Measurements from ENCODE around the gene IL10RB.

The IL10RB gene

DNA sequence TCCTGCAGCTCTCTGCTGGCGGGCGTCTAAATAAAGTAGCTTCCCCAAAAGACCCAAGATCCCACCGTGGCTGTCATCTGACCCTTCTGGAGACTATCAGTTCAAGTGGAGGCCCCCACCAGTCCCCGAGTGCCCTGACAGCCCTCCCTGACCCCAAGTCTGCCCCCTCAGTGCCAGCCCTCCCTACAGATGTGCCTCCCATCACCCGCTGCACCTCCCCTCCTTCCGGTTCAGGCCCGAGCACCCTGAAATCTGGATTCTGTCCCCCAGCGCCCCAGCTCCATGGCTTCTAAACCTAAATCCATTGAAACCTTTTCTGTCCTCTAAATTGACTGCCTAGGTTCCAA, 595 bp downstream of the IL10RB start:
- no peak for DNase-seq (ENCODE audit: low read depth in 2 of 2)

DNA sequence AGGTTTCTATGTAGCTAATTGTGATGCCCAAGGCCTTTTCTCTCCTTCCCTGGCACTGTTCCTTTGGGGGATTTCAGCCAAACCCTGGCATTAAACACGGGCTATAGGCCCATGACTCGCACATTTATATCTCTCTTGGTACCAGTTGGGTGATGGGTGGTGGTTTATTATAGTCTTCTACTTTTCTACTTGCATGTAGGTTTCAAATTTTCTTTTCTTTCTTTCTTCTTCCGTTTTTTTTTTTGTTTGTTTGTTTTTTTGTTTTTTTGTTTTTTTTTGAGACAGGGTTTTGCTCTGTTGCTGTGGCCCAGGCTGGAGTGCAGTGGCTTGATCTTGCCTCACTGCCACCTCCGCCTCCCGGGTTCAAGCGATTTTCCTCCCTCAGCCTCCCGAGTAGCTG, 1.1 kb downstream of the IL10RB start:
- DNase-seq (ENCODE audit: low read depth in 2 of 2), result no peak

DNA sequence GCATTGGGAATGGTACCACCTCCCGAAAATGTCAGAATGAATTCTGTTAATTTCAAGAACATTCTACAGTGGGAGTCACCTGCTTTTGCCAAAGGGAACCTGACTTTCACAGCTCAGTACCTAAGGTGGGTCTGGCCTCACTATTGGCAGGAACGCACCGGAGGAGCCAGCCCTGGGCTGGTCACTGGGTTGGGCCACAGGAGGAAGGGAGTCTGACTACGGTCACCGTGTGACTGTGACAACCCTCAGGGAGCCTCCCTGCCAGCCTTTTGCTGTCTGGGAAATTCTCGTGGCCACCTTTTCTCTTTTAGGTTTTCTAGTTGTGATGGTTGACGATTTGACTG, 2.2 kb downstream of the IL10RB start:
- no peak for DNase-seq (ENCODE audit: low read depth in 2 of 2)

DNA sequence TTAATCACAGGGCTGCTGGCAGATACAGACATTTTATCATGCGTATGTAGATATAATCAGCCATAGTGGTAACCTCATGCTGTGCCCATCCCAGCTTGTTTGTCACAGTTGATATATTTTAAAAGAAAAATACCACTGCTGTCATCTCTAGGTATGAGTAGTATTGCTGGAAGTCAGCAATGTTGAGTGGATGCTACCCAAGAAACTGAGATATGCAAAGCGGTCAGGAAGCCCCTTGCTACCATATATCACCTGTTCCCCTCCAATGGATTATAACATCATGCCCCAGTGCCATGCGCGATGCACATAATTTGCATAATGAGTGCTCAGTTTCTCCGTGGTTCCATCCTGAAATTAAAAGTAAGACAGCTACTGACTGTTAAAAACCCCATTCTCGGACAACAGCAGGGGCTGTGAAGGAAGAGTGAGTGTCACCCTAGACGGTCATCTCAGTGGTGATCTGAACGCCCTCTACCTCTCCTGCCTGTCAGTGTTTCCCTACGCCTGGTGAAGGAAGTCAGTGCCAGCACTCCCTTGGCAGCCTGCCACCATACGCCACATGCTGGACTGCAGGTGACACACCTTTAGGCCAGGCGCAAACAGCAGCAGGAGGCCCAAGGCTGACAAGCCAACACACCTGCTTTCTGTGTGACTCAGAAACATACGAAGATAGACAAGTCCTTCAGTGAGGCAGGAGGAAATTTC, 2.7 kb downstream of the IL10RB start:
- DNase-seq (ENCODE audit: low read depth in 2 of 2), result no peak

DNA sequence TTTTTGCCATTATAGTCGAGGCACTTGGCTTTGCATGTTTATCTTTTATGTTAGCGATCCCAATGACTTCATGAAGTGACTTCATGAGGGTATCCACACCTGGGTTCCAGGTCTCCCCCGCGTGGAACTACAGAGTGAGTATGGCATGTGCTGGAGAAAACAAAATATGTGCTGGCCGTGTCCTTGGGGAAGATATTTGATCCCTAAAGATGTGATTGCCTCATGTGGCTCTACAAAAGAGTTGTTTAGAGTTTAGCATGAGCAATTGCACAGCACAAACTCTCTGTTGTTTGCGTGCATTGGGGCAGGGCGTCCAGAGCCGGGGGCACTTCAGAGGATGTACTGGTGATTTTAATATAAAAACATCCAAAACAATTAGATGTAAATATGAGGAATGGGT, 4.8 kb downstream of the IL10RB start:
- no peak for DNase-seq (ENCODE audit: low read depth in 2 of 2)

DNA sequence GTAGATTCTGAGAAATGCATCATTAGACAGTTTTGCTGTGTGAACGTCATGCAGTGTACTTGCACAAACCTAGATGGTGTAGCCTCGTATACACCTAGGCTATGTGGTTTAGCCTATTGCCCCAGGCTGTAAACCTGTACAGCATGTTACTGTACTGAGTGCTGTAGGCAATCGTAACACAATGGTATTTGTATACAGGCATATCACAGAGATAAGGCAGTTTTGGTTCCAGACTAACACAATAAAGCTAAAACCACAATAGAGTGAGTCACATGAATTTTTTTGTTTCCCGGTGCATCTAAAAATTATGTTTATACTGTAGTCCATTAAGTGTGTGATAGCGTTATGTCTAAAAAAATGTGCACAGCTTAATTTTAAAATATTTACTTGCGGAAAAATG, 6.9 kb downstream of the IL10RB start:
- no peak for DNase-seq (ENCODE audit: low read depth in 2 of 2)

DNA sequence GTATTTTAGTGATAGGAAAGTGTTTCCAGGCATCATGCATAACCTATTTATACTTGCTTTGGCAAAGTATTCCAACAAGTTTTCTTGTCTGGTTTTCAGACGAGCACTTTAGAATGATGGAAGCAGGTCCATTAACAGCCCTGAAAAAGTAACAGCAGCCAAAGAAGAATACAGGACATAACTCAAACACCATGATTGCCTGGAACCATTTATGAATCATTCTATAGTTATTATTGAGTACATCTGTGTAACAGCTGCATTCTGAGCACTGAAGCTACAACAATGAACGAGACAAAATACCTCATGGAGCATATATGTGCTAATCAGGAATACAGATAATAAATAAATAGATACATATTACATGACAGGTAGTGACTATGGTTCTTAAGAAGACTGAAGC, 12.6 kb downstream of the IL10RB start:
- no peak for DNase-seq (ENCODE audit: low read depth in 2 of 2)

DNA sequence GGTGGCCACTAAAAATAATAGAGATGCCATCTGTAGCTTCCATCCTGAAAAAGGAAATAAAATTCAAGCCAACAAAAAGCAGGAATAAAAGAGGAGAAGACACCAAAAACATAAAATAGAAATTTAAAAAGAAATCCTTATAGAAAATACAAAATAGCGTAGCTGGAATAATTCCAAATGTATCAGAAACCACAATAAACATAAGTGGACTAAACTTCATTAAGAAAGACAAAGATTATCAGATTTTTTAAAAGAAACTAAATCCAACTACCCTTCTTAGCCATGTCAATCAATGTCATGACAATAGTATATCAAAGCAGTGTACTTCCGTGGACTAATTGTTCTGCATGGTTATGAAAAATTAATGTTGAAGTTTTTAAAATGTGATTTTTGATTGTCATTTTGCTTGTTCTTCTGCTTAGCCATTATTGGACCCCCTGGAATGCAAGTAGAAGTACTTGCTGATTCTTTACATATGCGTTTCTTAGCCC, 13.2 kb downstream of the IL10RB start:
- DNase-seq (ENCODE audit: low read depth in 2 of 2), result no peak

DNA sequence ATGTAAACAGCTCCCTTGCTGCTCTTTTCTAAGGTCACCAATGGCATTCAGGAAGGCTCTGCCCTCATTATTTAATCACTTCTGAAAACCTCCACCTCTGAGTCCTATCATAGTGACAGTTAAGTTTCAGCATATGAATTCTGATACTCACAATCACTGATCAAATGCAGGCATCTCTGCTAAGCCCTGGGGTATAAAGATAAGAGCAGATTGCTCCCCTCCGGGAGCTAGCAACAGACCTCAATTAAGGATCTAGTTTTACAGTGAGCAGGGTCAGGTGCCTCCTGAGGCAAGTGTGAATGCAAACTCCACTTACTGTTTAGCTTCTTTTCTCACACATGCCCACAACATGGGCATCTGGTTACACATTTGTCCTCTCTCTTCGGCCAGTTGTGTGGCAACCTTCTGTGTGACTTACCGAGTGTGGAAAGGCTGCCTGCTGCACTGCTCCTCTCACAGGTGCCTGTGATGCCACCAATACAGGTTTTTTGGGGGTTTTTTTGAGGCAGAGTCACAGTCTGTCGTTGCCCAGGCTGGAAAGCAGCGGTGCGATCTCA, 15.0 kb downstream of the IL10RB start:
- no peak for DNase-seq (ENCODE audit: low read depth in 2 of 2)

DNA sequence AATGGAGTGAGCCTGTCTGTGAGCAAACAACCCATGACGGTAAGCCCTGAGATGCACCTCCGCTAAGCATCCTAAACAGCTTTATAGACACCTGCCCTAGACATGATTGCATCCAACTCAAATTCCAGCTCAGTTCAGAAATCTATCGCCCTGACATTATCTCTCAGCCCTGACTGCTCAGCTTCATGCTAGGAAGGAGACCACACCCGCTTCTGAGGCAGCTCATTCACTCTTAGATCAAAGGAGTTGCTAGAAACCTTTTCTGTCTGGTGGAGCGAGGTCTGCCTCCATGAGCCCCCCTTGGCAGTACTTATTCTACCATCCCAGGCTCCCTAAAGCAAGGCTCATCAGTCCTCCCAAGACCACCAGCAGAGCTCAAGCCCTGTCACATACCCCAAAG, 17.0 kb downstream of the IL10RB start:
- no peak for DNase-seq (ENCODE audit: low read depth in 2 of 2)

DNA sequence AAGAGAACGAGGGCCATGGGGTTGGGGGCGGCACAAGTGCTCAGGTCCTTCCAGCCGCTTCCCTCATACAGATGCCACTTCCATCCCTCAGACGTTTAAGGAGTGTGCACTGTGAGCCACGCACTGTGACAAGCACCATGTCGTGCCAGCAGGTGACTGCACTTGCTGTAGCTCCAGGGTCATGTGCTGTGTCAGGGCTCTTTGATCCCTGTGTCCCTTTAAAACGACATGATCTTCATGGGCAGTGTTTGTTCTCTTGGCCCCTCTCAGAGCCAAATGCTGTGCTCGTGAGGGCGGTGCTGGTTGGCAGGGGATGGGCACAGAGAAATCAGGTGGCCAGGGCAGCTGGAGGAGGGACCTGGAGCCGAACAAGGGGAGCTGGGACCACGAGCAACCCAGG, 19.9 kb downstream of the IL10RB start:
- no peak for DNase-seq (ENCODE audit: low read depth in 2 of 2)

DNA sequence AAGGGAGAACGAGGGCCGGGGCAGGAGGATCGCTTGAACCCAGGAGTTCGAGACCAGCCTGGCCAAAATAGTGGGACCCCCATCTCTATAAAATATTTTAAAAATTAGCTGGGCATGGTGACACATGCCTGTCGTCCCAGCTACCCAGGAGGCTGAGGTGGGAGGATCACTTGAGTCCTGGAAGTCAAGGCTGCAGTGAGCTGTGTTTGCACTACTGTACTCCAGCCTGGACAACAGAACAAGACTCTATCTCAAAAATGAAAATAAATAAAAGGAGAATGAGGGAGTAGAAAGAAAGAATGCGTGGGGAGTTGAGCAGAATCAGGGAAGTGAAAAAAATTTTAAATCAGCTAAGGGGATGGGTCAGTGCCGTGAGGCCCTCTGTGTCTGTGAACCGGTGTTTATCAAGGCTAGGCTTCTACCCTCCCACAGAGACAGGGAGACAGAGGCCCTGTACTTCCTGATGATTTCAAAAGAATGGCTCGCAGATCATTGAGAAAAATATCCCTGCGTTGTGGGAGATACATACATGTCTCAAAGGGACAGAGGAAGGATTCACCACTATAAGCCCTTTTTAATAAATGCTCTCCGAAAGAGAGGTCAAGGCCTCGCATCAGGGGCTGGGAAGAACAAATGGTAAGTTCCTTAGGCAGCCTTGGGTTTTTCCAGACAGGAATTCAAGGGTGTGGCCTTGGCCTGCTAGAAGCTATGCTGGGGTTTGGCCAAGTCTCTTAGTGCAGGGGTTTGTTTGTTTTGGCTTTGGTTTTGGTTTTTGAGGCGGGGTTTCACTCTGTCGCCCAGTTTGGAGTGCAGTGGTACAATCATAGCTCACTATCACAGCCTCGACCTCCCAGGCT, 20.7 kb downstream of the IL10RB start:
- DNase-seq (ENCODE audit: low read depth in 2 of 2), result no peak

DNA sequence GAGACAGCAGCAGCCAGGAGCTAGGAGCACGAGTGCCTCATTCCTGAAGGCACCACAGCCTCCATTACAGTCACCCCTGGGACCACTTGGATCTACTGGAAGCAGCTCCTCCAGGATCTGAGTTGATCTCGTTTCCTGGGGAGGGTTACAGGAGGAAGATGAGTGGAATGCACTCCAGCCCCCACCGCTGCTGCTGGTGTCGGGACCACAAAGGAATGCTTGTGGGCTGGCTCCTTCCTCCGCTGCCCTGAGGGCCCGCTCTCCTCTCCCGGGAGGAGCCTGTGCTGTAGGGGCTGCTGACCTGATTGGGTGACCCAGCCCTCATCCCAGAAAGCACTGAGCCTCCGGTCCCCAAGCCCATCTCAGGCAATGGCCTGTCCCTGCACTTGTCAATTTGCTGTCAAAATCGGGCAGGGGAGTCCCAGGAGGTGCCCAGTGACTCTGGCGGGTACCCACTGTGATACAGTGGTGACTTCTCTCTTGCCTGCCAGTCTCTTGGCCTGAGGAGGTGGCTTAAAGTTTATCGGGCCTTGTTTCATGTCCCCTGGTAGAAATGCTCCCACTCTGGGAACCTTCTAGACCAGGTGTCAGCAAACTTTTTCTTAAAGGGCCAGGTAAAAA, 23.1 kb downstream of the IL10RB start:
- DNase-seq (ENCODE audit: low read depth in 2 of 2), result no peak

DNA sequence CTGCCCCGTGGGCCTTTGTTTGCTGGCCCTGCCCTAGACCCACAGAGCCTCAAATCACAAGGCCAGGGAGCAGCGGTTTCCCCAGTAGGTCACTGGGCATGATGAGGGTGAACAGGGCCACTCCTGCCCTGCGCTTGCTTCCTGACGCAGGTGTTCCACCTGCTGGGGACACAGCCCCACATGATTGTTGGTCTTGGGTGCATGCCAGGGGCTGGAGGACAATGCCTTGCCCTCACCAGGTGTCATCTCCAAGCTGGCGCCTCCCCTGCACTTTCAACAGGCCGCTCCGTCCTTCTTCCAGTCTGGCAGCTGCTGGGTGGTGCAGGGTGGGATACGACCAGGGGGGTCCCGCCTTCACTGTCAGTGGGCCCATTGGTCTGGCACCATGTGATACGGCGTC, 24.3 kb downstream of the IL10RB start:
- no peak for DNase-seq (ENCODE audit: low read depth in 2 of 2)

DNA sequence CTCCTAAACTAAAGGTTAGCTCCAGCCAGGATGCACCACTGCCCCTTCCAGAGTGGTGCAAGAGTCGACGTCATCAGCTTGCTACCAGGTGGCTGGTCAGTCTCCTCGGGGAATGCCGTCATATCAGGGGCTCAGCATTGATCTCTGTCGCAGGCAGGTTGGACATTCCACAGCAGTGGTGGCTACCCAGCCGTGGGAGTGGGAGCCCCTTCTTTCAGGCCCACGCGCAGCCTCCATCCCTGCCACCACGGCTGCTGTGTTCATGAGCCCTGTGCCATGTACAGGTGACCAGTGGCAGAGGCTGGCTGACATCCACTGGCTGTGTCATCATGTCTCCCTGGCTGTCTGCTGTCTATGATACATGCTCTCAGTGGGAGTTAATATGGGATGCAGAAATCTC, 25.5 kb downstream of the IL10RB start:
- DNase-seq (ENCODE audit: low read depth in 2 of 2), result no peak

DNA sequence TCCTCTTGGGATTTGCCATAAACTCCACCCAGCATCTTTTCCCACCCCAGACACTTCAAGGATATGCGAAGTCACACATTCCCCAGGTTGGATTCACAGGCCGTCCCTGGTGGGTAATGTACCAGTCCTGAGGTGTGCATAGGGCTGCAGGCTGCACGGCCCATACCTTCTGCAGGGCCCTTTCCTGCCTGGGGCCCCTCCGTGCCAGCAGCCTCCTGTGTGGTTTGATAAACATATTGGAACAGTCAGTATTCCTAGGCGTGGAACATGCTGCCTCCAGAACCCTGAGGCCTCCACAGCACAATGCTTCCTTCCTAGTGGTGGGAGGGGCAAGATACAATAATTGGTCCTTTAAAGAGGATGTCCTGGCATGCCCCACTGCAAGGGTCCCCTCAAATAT, 26.6 kb downstream of the IL10RB start:
- DNase-seq (ENCODE audit: low read depth in 2 of 2), result no peak

DNA sequence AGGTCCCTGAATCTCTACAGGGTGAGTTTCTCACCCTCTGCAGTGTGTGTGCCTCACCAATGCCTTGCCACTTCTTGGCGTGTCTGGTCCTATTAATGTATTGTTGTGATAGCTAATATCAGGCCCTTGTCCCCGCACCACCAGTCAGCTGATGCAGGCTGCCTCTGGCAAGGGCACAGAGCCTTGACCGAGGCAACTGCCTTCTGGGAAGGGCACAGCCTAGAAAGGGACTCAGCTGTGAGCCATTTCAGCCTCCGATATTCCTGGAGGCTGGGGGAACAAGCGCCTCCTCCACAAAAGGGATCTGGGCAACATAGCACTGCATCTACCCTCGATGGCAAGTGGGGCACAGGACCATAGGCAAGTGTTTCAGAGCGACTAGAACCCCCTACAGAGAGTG, 27.0 kb downstream of the IL10RB start:
- no peak for DNase-seq (ENCODE audit: low read depth in 2 of 2)

DNA sequence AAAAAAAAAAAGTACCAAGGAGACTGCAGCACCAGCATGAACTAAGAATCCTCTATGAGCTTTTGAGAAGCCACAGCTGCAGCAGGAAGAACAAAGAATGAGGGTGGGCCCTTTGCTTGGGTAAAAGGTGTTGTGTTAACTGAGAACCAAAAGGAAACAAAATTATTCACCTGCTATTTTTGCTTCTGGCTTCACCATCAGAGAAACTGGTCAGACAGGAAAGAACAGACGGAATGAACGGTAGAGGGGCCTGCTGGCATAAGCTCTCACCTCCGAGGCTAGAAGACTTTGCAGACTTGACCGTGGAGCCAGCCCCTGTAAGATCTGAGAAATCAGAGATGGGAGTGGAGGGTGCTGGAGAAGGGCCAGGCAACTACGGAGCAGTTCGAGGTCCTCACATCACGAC, 27.6 kb downstream of the IL10RB start:
- DNase-seq (ENCODE audit: low read depth in 2 of 2), result no peak

DNA sequence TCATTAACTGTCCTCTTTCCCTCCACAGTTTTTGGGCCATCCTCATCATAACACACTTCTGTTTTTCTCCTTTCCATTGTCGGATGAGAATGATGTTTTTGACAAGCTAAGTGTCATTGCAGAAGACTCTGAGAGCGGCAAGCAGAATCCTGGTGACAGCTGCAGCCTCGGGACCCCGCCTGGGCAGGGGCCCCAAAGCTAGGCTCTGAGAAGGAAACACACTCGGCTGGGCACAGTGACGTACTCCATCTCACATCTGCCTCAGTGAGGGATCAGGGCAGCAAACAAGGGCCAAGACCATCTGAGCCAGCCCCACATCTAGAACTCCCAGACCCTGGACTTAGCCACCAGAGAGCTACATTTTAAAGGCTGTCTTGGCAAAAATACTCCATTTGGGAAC, 30.0 kb downstream of the IL10RB start:
- DNase-seq (ENCODE audit: low read depth in 2 of 2), result no peak

DNA sequence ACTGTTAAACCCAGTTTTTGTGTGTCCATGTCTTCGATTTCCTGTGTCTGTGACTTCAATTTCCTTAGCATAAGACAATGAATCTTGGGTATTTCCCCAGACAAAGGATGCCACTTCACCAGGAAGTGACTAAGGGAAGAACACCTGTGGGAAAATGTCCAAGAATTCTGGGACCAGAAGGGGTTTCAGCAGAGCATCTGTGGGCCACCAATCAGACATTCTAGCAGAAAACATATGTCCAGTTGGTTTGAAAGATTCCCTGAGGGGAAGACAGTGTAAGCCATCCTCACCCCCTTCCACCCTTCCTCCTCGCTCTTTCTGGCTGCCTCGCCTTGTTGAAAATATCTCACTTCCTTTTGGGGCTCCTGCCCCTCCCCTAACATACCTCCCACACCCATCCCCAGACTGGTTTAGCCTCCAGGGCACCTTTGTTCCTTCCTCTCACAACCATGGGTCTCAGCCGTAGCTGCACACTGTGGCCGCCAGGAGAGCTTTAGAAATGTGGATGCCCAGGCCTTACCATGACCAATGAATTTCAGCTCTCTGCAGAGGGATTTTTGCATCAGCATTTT, 33.1 kb downstream of the IL10RB start:
- DNase-seq (ENCODE audit: low read depth in 2 of 2), result no peak

DNA sequence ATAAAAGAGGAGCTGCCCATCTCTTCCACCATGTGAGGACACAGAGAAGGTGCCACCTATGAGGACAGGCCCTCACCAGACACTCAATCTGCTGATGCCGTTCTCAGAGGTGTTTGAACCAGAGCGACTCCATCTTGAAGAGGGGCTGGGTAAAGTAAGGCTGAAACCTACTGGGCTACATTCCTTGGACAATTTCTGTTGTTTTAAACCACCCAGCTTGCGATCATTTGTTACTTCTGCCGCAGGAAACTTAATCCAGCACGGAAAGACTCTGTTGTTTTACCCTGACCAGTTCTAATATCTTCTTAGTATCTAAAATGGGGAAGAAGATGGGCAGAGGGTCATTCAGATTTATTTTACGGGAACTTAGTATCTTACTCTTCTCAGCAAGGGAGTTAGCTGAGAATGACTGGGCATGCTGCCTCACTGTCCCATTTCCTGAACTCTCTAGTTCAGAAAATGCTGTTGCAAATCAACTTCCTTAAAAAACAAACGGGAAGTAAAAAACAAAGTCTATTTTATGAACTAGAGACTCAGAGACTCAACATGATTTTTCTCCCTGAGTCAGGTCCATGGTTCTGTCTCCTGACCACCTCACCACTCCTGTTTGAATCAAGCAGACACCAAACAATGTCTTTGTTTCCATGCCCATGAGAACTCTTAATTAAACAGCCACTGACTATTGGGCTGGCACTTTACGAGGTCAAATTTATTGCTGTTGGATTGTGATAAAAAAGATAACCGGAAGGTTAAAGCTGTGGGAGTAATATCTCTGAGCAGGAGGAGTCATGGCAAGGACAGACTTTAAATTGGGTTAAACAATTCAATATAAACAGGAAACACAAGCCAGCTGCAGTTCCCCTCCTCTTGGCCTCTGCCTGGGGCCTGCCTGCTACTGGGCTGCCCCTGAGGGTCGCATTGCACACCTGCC, 34.8 kb downstream of the IL10RB start:
- DNase-seq (ENCODE audit: low read depth in 2 of 2), result no peak

All from stimulated activated CD8-positive, alpha-beta memory T cell treated with anti-CD3 and anti-CD28 coated beads, Interleukin-2, amount 100 ng/mL, for 1 hour (primary cell).